Mesenchymal stem cell (in vitro differentiated cells and primary cell): ENCODE data around the gene DNMT3L.

Source experiments
- DNase-seq: peaks from one replicate; pipeline ENCODE4 v3.0.0-alpha.2; 2013
- H2AFZ ChIP-seq: one replicate; pipeline ENCODE4 v1.6.1; 2013; ENCODE audit warnings: low read depth, mild to moderate bottlenecking, control low read depth, inconsistent platforms, low read length, moderate library complexity
- H2AK5ac ChIP-seq: 2 replicates; pipeline ENCODE4 v1.6.1; 2013; ENCODE audit warnings: low read length, moderate library complexity, mild to moderate bottlenecking, inconsistent platforms; ENCODE audit not compliant: severe bottlenecking
- H2BK120ac ChIP-seq: one replicate; pipeline ENCODE4 v1.6.1; 2013; ENCODE audit warnings: low read depth, mild to moderate bottlenecking, inconsistent platforms, low read length, moderate library complexity
- H2BK12ac ChIP-seq, 2 experiments: one replicate each; pipeline ENCODE4 v1.6.1; 2013; ENCODE audit warnings: inconsistent platforms in 2 of 2, low read length in 2 of 2, mild to moderate bottlenecking in 2 of 2, moderate library complexity in 2 of 2, control low read depth in 1 of 2
- H2BK15ac ChIP-seq: one replicate; pipeline ENCODE4 v1.6.1; 2013; ENCODE audit warnings: mild to moderate bottlenecking, low read depth, inconsistent platforms; ENCODE audit not compliant: poor library complexity, severe bottlenecking
- H2BK5ac ChIP-seq: 2 replicates; pipeline ENCODE4 v1.6.1; 2013; ENCODE audit warnings: low read depth, mild to moderate bottlenecking, low read length, control low read depth, inconsistent platforms; ENCODE audit not compliant: poor library complexity, severe bottlenecking
- H3K14ac ChIP-seq, 2 experiments: one replicate each; pipeline ENCODE4 v1.6.1; 2013; ENCODE audit warnings: inconsistent platforms in 2 of 2, low read length in 2 of 2, control low read depth in 1 of 2, mild to moderate bottlenecking in 1 of 2, moderate library complexity in 1 of 2
- H3K18ac ChIP-seq, 2 experiments: one replicate each; pipeline ENCODE4 v1.6.1; 2013; ENCODE audit warnings: inconsistent platforms in 2 of 2, low read length in 2 of 2, control low read depth in 1 of 2, low read depth in 1 of 2, mild to moderate bottlenecking in 1 of 2
- H3K23ac ChIP-seq, 2 experiments: one replicate each; pipeline ENCODE4 v1.6.1; 2013; ENCODE audit warnings: inconsistent platforms in 2 of 2, low read length in 2 of 2, mild to moderate bottlenecking in 2 of 2, moderate library complexity in 2 of 2, control low read depth in 1 of 2
- H3K27ac ChIP-seq: 2 replicates; pipeline ENCODE4 v1.5.1; 2013; ENCODE audit warnings: mild to moderate bottlenecking, moderate library complexity, low read length, control low read depth, inconsistent platforms; ENCODE audit not compliant: poor library complexity, severe bottlenecking
- H3K27me3 ChIP-seq, 2 experiments: 2 replicates each; pipeline versions ENCODE4 v1.6.1 to v1.7.0; 2013; ENCODE audit warnings: low read length in 2 of 2, mild to moderate bottlenecking in 2 of 2, moderate library complexity in 2 of 2, control low read depth in 1 of 2, inconsistent platforms in 1 of 2; ENCODE audit not compliant: control insufficient read depth in 1 of 2, insufficient read depth in 1 of 2
- H3K36me3 ChIP-seq, 2 experiments: 2 replicates each; pipeline versions ENCODE4 v1.6.1 to v1.7.0; 2013; ENCODE audit warnings: low read length in 2 of 2, control low read depth in 1 of 2, inconsistent platforms in 1 of 2, low read depth in 1 of 2, mild to moderate bottlenecking in 1 of 2; ENCODE audit not compliant: insufficient read depth in 2 of 2, control insufficient read depth in 1 of 2
- H3K4ac ChIP-seq, 2 experiments: one replicate each; pipeline ENCODE4 v1.6.1; 2013; ENCODE audit warnings: inconsistent platforms in 2 of 2, low read length in 2 of 2, mild to moderate bottlenecking in 2 of 2, moderate library complexity in 2 of 2, control low read depth in 1 of 2, low read depth in 1 of 2
- H3K4me1 ChIP-seq: 2 replicates; pipeline ENCODE4 v1.6.1; 2013; ENCODE audit warnings: low read depth, low read length, control low read depth; ENCODE audit not compliant: control insufficient read depth, insufficient read depth
- H3K4me2 ChIP-seq: 2 replicates; pipeline ENCODE4 v1.6.1; 2013; ENCODE audit warnings: low read length, mild to moderate bottlenecking, inconsistent platforms; ENCODE audit not compliant: poor library complexity, severe bottlenecking
- H3K4me3 ChIP-seq, 2 experiments: 2 replicates each; pipeline versions ENCODE4 v1.5.1 to v1.7.0; 2013; ENCODE audit warnings: low read length in 2 of 2, mild to moderate bottlenecking in 2 of 2, control low read depth in 1 of 2, low read depth in 1 of 2; ENCODE audit not compliant: insufficient read depth in 1 of 2
- H3K79me1 ChIP-seq: replicated peaks from 2 replicates; pipeline ENCODE4 v1.6.1; 2013; ENCODE audit warnings: mild to moderate bottlenecking, control low read depth, low read length, inconsistent platforms; ENCODE audit not compliant: poor library complexity, severe bottlenecking
- H3K9ac ChIP-seq: 2 replicates; pipeline ENCODE4 v1.7.0; 2013; ENCODE audit warnings: mild to moderate bottlenecking, low read length, moderate library complexity
- H3K9me3 ChIP-seq: 2 replicates; pipeline ENCODE4 v1.7.0; 2013; ENCODE audit warnings: mild to moderate bottlenecking, low read length; ENCODE audit not compliant: control insufficient read depth
- H4K8ac ChIP-seq: one replicate; pipeline ENCODE4 v1.6.1; 2013; ENCODE audit warnings: inconsistent platforms, mild to moderate bottlenecking, low read length, moderate library complexity
- H4K91ac ChIP-seq: one replicate; pipeline ENCODE4 v1.6.1; 2013; ENCODE audit warnings: mild to moderate bottlenecking, low read length, inconsistent platforms
- WGBS: methylation state at CpG from one replicate; pipeline ENCODE4 v1.1.7; 2013; ENCODE audit warnings: mixed read lengths; 5-methylcytosine and 5-hydroxymethylcytosine counted together

Gene DNMT3L

DNA sequence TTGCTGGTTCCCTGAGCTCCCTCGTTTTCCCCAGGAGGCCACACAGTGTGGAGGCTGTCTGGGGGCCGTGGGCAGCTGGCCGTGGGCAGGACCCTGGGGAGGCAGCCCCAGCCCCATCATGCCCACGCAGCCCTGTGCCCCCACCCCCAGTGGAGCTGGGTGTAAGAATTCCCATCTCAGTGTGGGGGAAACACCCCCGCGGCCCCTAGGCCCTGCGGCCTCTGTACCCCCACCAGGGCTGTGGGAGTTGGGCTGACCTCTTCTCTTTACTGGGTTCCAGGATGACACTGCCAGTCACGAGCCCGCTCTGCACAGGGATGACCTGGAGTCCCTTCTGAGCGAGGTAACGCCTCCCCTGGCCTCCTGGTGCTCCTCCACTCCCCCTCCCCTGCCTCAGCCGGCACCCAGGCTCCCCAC lies 34.4 kb upstream of the DNMT3L start:
- no peak overlapping the region for H2AFZ ChIP-seq
- no peak overlapping the region for H3K27ac ChIP-seq
- H2BK15ac ChIP-seq = peak overlapping the region; percentile 2
- peaks cover 26 to 32% of the 10 kb centered on the region in 2 experiments for H3K27me3 ChIP-seq
- no peak overlapping the region for H2BK5ac ChIP-seq
- no peak overlapping the region for H4K8ac ChIP-seq
- H3K4me1 ChIP-seq = peaks cover 37% of the 10 kb centered on the region
- no peak overlapping the region for H3K23ac ChIP-seq
- H3K4ac ChIP-seq = peak overlapping the region in 1 of 2 experiments; percentile 41
- WGBS = 69% methylated on average over 12 of the region's 12 CpGs
- no peak overlapping the region for H3K14ac ChIP-seq
- H3K9ac ChIP-seq = no peak overlapping the region
- H4K91ac ChIP-seq = peak overlapping the region; percentile 76
- H3K9me3 ChIP-seq = no peaks in the 10 kb centered on the region
- H3K18ac ChIP-seq = no peak overlapping the region
- no peak overlapping the region for H3K4me2 ChIP-seq
- H3K4me3 ChIP-seq = no peak overlapping the region
- H2BK120ac ChIP-seq = no peak overlapping the region
- no peaks in the 10 kb centered on the region for H3K36me3 ChIP-seq
- peaks cover 5% of the 10 kb centered on the region for H3K79me1 ChIP-seq
- no peak overlapping the region for H2AK5ac ChIP-seq
- H2BK12ac ChIP-seq = no peak overlapping the region
- no peak for DNase-seq

DNA sequence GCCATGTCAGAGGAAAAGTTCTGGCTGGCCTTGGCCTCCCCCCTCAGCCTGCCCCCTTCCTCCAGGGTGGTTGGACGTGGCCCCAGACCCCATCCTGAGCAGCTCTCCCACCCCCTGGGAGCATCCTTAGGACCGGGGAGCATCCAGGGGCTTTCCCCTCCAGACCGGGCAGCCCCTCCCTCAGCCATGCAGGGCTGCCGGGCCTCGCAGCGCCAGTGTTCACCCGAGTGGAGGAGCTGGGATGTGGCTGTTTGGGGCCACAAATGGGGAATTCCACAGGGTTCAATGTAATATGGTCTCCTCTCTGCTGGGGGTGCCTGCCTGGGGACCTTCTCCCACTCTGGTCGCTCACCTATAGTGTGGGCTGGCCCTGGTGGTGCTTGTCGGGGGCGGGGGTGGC lies 33.9 kb upstream of the DNMT3L start:
- H3K4me3 ChIP-seq = no peak overlapping the region
- H3K36me3 ChIP-seq = no peaks in the 10 kb centered on the region
- H2BK15ac ChIP-seq = no peak overlapping the region
- no peak overlapping the region for H3K27ac ChIP-seq
- peaks cover 1% of the 10 kb centered on the region for H3K79me1 ChIP-seq
- no peak overlapping the region for H3K4me2 ChIP-seq
- peak overlapping the region; percentile 28 for H4K8ac ChIP-seq
- no peak overlapping the region for H3K9ac ChIP-seq
- peak overlapping the region in 1 of 2 experiments; percentile 56 for H3K14ac ChIP-seq
- H3K27me3 ChIP-seq = peaks cover 28 to 35% of the 10 kb centered on the region in 2 experiments
- H2BK12ac ChIP-seq = peak overlapping the region in 1 of 2 experiments; percentile 85
- H2AK5ac ChIP-seq = no peak overlapping the region
- WGBS = 43% methylated on average over 10 of the region's 10 CpGs
- DNase-seq = no peak
- no peaks in the 10 kb centered on the region for H3K9me3 ChIP-seq
- peak overlapping the region; percentile 15 for H2AFZ ChIP-seq
- H3K23ac ChIP-seq = no peak overlapping the region
- peaks cover 34% of the 10 kb centered on the region for H3K4me1 ChIP-seq
- no peak overlapping the region for H4K91ac ChIP-seq
- no peak overlapping the region for H3K4ac ChIP-seq
- H2BK120ac ChIP-seq = no peak overlapping the region
- H3K18ac ChIP-seq = no peak overlapping the region
- no peak overlapping the region for H2BK5ac ChIP-seq

- H3K18ac ChIP-seq = no peak overlapping the region
- 66% methylated on average over 14 of the region's 14 CpGs for WGBS
- no peaks in the 10 kb centered on the region for H3K9me3 ChIP-seq
- H2BK120ac ChIP-seq = no peak overlapping the region
- H3K4me3 ChIP-seq = no peak overlapping the region
- no peak overlapping the region for H3K23ac ChIP-seq
- H3K27me3 ChIP-seq = peaks cover 32 to 39% of the 10 kb centered on the region in 2 experiments
- no peaks in the 10 kb centered on the region for H3K36me3 ChIP-seq
- H4K8ac ChIP-seq = no peak overlapping the region
- peak overlapping the region; percentile 15 for H2AFZ ChIP-seq
- H3K27ac ChIP-seq = no peak overlapping the region
- H3K4ac ChIP-seq = no peak overlapping the region
- H2BK12ac ChIP-seq = peak overlapping the region in 1 of 2 experiments; percentile 85
- H3K9ac ChIP-seq = no peak overlapping the region
- H2BK5ac ChIP-seq = no peak overlapping the region
- H2AK5ac ChIP-seq = no peak overlapping the region
- H4K91ac ChIP-seq = no peak overlapping the region
- no peak overlapping the region for H2BK15ac ChIP-seq
- peaks cover 33% of the 10 kb centered on the region for H3K4me1 ChIP-seq
- H3K4me2 ChIP-seq = peak overlapping the region; percentile 40
- no peaks in the 10 kb centered on the region for H3K79me1 ChIP-seq
- no peak for DNase-seq
- H3K14ac ChIP-seq = peak overlapping the region in 1 of 2 experiments; percentile 56
These were observed 33.5 kb upstream of the DNMT3L start for GRCh38 chr21:44295163-44295573.

GRCh38 chr21:44294391-44295162 lies 32.9 kb upstream of the DNMT3L start:
- Histone ChIP-seq H2BK12ac (no peak overlapping the region), H3K79me1 (no peaks in the 10 kb centered on the region), H3K23ac (no peak overlapping the region), H2AK5ac (no peak overlapping the region), H3K4me1 (peaks cover 31% of the 10 kb centered on the region), H2AFZ (no peak overlapping the region), H3K36me3 (no peaks in the 10 kb centered on the region), H3K4me2 (peak overlapping the region; percentile 40), H3K4me3 (no peak overlapping the region), H2BK120ac (no peak overlapping the region), H2BK5ac (no peak overlapping the region), H4K91ac (no peak overlapping the region), H3K9me3 (no peaks in the 10 kb centered on the region), H3K27ac (no peak overlapping the region), H3K4ac (no peak overlapping the region), H3K18ac (no peak overlapping the region), H3K9ac (peak overlapping the region; percentile 38), H3K27me3 (peaks cover 33 to 40% of the 10 kb centered on the region in 2 experiments), H3K14ac (no peak overlapping the region), H4K8ac (no peak overlapping the region), H2BK15ac (no peak overlapping the region)
- 76% methylated on average over 22 of the region's 26 CpGs for WGBS
- DNase-seq = no peak
